HepG2 (cell line): ENCODE measurements around the gene GLIPR1L1. TPM values are rescaled to one million over a fixed set of nuclear protein-coding genes. Genes with fewer than 3 reads are reported as not detected.

Source experiments
- polyA plus RNA-seq, 8 experiments: library from polyadenylated mRNA; depleted of rRNA in 3 of 8; stranded (reverse) in 7 of 8; unstranded in 1 of 8; fragments of >200 nt; fragmentation: Illumina TruSeq in 4 of 8; extraction: Trizol in 4 of 8; gene quantifications; 2 replicates each; pipeline versions ENCODE4 v1.2.1 to v1.2.3, GENCODE V29; 2011 to 2016; ENCODE audit warnings: low read depth in 4 of 8, missing spikeins in 1 of 8, mixed read lengths in 1 of 8; ENCODE audit not compliant: insufficient read depth in 1 of 8
- total RNA-seq, 5 experiments: library from RNA; depleted of rRNA; stranded (reverse); fragments of >200 nt; fragmentation: Illumina TruSeq; extraction: Trizol; gene quantifications; 2 replicates each; pipeline ENCODE4 v1.2.3, GENCODE V29; 2016; ENCODE audit warnings: low read depth in 1 of 5

The GLIPR1L1 gene
- total and polyA plus RNA-seq, 2 of the 13 experiments (the other 11 are each of a cell fraction or from before 2014, with no cell fraction given), result not detected

Other genes with a start within 250 kb of the GLIPR1L1 start
- gene KCNC2, start 124.8 kb upstream of the GLIPR1L1 start, total RNA-seq (2016; rRNA removed; fragmentation: Illumina TruSeq; extraction: Trizol), result not detected in 2 replicates
- not detected in 2 replicates for gene KCNC2, start 124.8 kb upstream of the GLIPR1L1 start, polyA plus RNA-seq (2011; rRNA removed)
- not detected in 2 replicates for gene CAPS2, start 4.3 kb upstream of the GLIPR1L1 start, total RNA-seq (2016; rRNA removed; fragmentation: Illumina TruSeq; extraction: Trizol)
- gene CAPS2, start 4.3 kb upstream of the GLIPR1L1 start, polyA plus RNA-seq (2011; rRNA removed), result 0.11 TPM in 1 of 2 replicates, not detected in the other
- gene GLIPR1L2, start 56.4 kb downstream of the GLIPR1L1 start, total RNA-seq (2016; rRNA removed; fragmentation: Illumina TruSeq; extraction: Trizol), result not detected in 2 replicates
- gene GLIPR1L2, start 56.4 kb downstream of the GLIPR1L1 start, polyA plus RNA-seq (2011; rRNA removed), result not detected in 2 replicates
- gene GLIPR1, start 146.1 kb downstream of the GLIPR1L1 start, total RNA-seq (2016; rRNA removed; fragmentation: Illumina TruSeq; extraction: Trizol), result 2.8 and 5.0 TPM in 2 replicates
- gene GLIPR1, start 146.1 kb downstream of the GLIPR1L1 start, polyA plus RNA-seq (2011; rRNA removed), result 1.9 and 4.9 TPM in 2 replicates
- gene KRR1, start 176.9 kb downstream of the GLIPR1L1 start, total RNA-seq (2016; rRNA removed; fragmentation: Illumina TruSeq; extraction: Trizol), result 103 and 161 TPM in 2 replicates
- gene KRR1, start 176.9 kb downstream of the GLIPR1L1 start, polyA plus RNA-seq (2011; rRNA removed), result 12.4 and 19.3 TPM in 2 replicates